GM18520 (cell line): Measurements from ENCODE around the gene SYNDIG1L.
"Not testable (repeated sequence)": the region's sequence is repeated elsewhere in the genome, so short reads cannot be mapped to it uniquely, and the experiment has no call there.

ENCODE experiments used
- ATAC-seq: cut with Tn5 transposase; IDR thresholded peaks from one replicate; pipeline ENCODE4 v1.9.1; 2021; ENCODE audit not compliant: unreplicated experiment

SYNDIG1L gene

DNA sequence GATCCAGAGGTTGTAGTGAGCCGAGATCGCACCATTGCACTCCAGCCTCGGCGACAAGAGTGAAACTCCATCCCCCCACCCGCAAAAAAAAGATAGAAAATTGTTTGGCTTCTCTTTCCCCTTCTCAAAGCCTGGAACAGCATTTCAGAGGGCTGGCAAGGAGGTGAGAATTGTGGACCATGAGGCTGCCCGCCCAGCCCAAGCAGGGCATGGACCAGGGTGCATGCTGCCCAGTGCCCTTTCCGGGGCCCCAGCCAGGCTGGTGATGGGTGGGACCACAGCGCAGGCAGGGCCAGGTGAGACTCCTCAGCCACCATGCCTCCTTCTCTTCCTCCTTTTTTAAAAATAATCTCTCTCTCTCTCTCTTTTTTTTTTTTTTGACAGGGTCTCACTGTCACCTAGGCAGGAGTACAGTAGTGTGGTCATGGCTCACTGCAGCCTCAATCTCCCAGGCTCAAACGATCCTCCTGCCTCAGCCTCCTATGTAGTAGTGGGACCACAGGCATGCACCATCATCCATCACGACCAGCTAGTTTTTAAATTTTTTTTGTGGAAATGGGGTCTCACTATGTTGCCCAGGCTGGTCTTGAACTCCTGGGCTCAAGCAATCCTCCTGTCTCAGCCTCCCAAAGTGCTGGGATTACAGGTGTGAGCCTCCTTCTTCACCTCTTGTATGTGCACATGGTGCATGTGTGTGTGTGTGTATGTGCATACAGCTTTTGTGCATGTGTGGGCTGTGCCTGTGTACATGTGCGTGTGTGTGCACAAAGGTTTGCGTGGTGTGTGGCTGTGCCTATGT is 22.2 kb downstream of the SYNDIG1L start:
- ATAC-seq, result no peak

GRCh38 chr14:74402401-74403251 is 23.4 kb downstream of the SYNDIG1L start:
- ATAC-seq, result no peak

- peak; percentile 54 for ATAC-seq
These were observed 24.3 kb downstream of the SYNDIG1L start for GRCh38 chr14:74401504-74402241.

DNA sequence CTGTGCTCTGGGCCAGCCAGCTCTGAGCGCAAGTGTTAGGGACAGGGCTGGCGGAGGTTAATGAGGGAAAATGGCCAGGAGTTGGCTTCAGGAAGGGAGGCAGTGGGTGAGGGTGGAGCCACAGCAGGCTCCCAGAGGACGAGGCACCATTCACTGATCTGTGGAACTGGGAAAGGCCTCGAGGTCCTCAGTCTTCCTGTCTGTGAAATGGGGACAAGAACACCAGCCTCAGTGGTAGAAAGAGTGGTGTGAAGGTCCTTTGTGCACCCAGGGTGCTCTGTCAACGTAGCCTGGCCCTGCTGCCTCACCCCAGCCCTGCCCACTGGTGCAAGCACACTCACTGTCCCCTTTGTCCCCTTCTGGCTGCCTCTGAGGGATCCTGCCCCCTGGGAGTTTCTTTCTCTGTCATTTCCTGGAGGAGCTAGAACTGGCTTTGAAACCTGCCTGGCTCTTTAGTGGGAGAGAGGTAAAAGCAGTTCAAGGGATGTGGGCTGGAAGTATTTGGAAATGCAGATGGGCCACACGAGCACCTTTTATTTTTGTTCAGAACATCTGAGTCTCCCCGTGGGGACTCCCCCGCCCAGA is 25.0 kb downstream of the SYNDIG1L start:
- ATAC-seq, result no peak

DNA sequence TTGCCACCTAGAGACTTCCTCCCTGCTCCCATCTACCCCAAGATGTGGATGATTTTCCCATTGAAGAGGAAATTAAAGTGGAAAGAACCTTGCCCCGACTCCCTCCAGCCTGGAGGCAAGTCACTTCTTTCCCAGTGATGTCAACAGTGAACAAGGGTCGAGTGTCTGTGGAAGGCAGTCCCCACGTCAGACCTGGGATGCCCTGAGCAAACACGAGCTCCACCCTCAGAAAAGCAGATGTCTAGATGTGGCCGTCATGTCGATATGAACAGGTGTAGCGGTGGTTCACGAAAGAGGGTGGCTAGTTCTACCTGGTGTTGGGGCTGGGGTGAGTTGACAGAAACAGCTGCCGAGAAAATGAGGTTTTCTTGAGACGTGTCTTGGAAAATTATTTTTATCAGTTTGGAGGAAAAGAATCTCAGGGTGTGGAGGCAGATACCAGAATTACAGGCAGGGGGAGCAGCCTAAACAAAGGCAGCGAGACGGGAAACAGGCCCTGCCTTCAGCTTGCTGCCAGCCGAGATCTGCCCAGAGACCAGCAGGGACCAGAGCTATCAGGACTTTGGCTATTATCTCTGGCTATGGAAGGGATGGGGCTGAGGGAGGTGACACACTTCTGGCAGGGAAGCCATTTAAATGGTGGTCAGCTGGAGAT is 25.9 kb downstream of the SYNDIG1L start:
- ATAC-seq, result no peak

- no peak for ATAC-seq
These were observed 30.9 kb downstream of the SYNDIG1L start for GRCh38 chr14:74395094-74395493.

DNA sequence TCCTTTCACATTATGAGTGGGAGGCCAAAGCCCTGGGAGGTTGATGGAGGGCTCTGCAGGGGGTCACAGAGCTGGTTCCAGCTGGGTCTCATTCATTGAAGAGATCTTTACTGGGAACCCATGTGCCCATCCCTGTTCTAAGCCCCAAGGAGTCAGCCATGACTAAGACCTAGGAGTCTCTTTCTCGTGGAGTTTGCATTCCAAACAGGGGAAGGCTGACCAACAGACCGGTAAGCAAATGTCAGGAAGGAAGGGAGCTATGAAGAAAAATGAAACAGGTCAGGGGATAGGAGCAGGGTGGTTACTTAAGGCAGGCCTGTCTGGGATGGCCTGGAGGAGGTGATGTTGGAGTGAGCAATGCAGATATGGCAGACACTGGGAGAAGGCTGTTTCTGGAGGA is 31.5 kb downstream of the SYNDIG1L start:
- ATAC-seq, result no peak

DNA sequence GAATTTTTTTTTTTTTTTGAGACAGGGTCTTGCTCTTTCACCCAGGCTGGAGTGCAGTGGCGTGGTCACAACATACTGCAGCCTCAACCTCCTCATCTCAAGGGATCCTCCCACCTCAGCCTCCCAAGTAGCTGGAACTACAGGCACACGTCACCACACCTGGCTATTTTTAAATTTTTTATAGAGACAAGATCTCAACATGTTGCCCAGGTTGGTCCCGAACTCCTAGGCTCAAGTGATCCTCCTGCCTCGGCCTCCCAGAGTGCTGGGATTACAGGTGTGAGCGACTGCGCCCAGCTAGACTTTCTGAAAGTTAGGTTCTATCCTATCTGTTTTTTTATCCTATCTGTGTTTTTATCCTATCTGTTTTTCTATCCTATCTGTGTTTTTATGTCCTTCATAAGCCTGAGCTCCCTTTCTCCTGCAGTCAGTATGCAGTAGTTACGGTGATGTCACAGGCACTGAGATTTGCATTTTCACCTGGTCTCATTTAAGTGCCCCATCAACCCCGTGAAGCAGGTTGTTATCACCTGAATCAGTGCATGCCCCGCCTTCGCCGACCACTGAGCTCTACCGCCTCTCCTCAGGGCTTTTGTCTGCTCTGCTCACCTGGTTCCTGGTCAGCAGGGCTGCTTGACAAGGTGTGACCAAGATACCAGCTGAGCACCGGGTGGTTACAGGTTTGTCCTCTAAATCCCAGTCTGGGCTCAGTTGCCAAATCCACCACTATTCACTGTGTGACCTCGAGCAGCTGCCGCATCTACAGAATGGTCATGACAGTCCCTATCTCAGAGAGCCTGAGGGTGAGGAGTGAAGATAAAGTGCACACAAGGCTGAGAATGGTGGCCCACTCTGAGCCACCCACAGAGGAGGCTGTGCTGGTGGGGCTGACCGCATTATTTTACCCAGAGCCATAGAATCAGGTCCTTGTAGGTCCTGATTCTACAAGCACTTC is 33.1 kb downstream of the SYNDIG1L start:
- ATAC-seq, result no peak

- ATAC-seq, result no peak
These were observed 34.5 kb downstream of the SYNDIG1L start for GRCh38 chr14:74391479-74391878.

- not testable (repeated sequence) for ATAC-seq
These were observed 35.5 kb downstream of the SYNDIG1L start for GRCh38 chr14:74390505-74390904.

- no peak for ATAC-seq
These were observed 36.0 kb downstream of the SYNDIG1L start for GRCh38 chr14:74389980-74390379.

- no peak for ATAC-seq
These were observed 43.8 kb downstream of the SYNDIG1L start for GRCh38 chr14:74382231-74382630.

DNA sequence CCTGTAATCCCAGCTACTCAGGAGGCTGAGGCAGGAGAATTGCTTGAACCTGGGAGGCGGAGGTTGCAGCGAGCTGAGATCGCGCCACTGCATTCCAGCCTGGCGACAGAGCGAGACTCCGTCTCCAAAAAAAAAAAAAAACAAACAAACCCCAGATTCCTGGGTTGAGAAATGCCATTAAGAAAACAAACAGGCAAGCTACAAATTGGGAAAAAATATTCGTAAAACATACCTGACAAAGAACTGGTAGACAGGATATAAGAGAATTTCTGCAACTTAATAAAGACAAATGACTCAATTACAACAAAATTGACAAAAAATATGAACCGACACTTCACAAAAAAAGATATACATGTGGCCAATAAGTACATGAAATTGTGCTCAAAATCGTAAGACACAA is 44.4 kb downstream of the SYNDIG1L start:
- ATAC-seq, result not testable (repeated sequence)

GRCh38 chr14:74380845-74381244 is 45.2 kb downstream of the SYNDIG1L start:
- no peak for ATAC-seq

- no peak for ATAC-seq
These were observed 45.8 kb downstream of the SYNDIG1L start for GRCh38 chr14:74380172-74380571.

GRCh38 chr14:74377976-74378690 is 47.9 kb downstream of the SYNDIG1L start:
- no peak for ATAC-seq

- no peak for ATAC-seq
These were observed 57.6 kb downstream of the SYNDIG1L start for GRCh38 chr14:74368441-74368840.

GRCh38 chr14:74368026-74368425 is 58.0 kb downstream of the SYNDIG1L start:
- no peak for ATAC-seq
